AG04449 (cell line): ENCODE data around the gene FARP2.
A peak's percentile ranks its signal among the peaks of the same experiment; 100 is the strongest.
"Not testable (repeated sequence)": the region's sequence is repeated elsewhere in the genome, so short reads cannot be mapped to it uniquely, and the experiment has no call there.

Experiments
- CTCF ChIA-PET: fragments of 350-600 bp; formaldehyde crosslinking; extraction: SDS; loops from one replicate; lab custom pipeline; 2021; ENCODE audit warnings: antibody characterized with exemption; lab: Yijun Ruan, JAX
- POLR2A ChIA-PET: fragments of 400-600, 350-600 bp; formaldehyde crosslinking; extraction: SDS; loops from one replicate; lab custom pipeline; 2020; ENCODE audit warnings: antibody characterized with exemption, inconsistent platforms; lab: Yijun Ruan, JAX
- DNase-seq: peaks from one replicate; pipeline ENCODE4 v3.0.0-alpha.2; 2010; ENCODE audit warnings: low read depth, low spot score
- H3K4me3 ChIP-seq: 2 replicates; pipeline ENCODE4 v1.5.1; 2011; ENCODE audit warnings: low read depth, mild to moderate bottlenecking, control low read depth, low read length
- TF ChIP-seq, protein P1 (sequence below): IDR thresholded peaks from one replicate; pipeline ENCODE4 v1.5.1; 2011; ENCODE audit warnings: mild to moderate bottlenecking, moderate library complexity, low read length, control low read depth, inconsistent platforms; ENCODE audit not compliant: insufficient read depth; ENCODE audit errors: missing control alignments

Gene FARP2

DNA sequence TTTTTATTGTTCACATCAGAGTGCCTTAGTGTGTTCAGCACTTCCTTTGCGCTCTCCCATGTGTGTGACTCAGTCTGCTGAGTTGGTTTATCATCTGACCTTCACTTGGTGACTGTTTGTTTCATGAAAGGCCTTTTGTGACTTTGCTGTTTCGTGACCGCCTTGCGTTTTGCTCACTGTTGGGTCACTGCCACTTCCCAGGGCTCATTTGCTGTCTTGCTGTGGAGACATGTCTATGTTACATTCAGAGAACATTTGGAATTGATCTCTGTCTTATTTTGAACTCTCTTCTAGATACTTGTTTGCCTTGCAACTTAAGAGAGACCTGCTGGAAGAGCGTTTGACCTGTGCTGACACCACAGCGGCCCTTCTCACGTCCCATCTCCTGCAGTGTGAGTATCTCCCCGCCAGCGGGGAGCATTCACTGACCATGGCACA is 54.7 kb downstream of the FARP2 start:
- CTCF ChIA-PET = interaction anchor here (1.0 to 1.6 kb wide), 2 partner anchors 13 to 200 kb away, joined by 3 read pairs; no protein-coding TSS in a partner anchor
- DNase-seq = no peak
- TF ChIP-seq, protein P1, sequence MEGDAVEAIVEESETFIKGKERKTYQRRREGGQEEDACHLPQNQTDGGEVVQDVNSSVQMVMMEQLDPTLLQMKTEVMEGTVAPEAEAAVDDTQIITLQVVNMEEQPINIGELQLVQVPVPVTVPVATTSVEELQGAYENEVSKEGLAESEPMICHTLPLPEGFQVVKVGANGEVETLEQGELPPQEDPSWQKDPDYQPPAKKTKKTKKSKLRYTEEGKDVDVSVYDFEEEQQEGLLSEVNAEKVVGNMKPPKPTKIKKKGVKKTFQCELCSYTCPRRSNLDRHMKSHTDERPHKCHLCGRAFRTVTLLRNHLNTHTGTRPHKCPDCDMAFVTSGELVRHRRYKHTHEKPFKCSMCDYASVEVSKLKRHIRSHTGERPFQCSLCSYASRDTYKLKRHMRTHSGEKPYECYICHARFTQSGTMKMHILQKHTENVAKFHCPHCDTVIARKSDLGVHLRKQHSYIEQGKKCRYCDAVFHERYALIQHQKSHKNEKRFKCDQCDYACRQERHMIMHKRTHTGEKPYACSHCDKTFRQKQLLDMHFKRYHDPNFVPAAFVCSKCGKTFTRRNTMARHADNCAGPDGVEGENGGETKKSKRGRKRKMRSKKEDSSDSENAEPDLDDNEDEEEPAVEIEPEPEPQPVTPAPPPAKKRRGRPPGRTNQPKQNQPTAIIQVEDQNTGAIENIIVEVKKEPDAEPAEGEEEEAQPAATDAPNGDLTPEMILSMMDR = no peak
- no peak overlapping the region for H3K4me3 ChIP-seq
- POLR2A ChIA-PET = no interaction called here

DNA sequence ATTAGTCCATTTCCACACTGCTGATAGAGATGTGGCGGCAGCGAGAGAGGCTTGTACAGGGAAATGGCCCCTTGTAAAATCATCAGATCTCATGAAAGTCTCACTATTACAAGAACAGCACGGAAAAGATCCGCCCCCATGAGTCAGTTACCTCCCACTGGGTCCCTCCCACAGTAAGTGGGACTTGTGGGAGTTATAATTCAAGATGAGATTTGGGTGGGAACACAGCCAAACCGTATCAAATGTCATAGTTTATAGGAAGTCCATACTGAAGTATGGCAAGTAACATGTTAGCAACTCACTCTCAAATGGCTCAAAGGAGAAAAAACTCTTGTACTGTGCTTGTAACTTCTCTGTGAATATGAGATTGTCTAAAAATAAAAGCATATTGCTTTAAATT is 56.1 kb downstream of the FARP2 start:
- no peak overlapping the region for H3K4me3 ChIP-seq
- DNase-seq = peak; percentile 51
- ChIA-PET POLR2A (no interaction called here), CTCF (no interaction called here)
- TF ChIP-seq, protein P1 = no peak

DNA sequence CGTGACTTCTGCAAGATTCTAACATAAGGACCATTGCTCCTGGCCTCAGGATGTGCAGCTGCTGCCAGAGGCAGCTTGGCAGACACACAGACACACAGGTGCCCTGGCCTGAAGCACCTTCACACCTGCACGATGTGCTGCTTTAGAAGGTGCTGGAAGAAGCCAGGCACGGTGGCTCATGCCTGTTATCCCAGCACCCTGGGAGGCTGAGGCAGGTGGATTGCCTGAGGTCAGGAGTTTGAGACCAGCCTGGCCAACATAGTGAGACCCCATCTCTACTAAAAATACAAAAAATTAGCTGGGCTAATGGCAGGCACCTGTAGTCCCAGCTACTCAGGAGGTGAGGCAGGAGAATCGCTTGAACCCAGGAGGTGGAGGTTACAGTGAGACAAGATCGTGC is 57.4 kb downstream of the FARP2 start:
- DNase-seq, H3K4me3 ChIP-seq, POLR2A ChIA-PET: not testable (repeated sequence)
- CTCF ChIA-PET = interaction anchor here (1.1 kb wide), 1 partner anchor 22 kb away, joined by 3 read pairs; no protein-coding TSS in a partner anchor

- DNase-seq = no peak
- H3K4me3 ChIP-seq = no peak overlapping the region
- TF ChIP-seq, protein P1 = no peak
- POLR2A ChIA-PET = no interaction called here
- CTCF ChIA-PET = interaction anchor here (1.1 kb wide), 1 partner anchor 22 kb away, joined by 3 read pairs; no protein-coding TSS in a partner anchor
Observed at GRCh38 chr2:241413929-241414580, 58.0 kb downstream of the FARP2 start.

DNA sequence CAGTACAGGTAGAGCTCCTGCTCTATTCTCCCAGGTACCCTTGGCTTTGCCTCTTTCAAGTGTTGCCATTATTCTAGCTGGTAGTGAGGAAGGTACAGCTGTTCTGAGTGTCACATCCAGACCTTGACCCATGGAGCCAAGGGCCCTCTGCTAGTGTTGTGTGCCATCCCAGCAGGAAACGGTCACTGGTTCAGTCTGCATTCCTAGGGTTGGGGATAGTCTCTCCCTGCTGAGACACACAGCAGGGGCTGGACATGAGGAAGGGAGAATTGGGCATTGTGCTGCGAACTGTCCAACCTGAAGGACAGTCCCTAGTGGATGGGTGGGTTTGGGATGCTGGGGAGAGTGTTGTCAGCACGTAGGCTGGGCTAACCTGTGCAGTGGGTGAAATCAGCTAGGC is 59.1 kb downstream of the FARP2 start:
- TF ChIP-seq, protein P1 = no peak
- CTCF ChIA-PET = no interaction called here
- no peak for DNase-seq
- no peak overlapping the region for H3K4me3 ChIP-seq
- POLR2A ChIA-PET = no interaction called here

DNA sequence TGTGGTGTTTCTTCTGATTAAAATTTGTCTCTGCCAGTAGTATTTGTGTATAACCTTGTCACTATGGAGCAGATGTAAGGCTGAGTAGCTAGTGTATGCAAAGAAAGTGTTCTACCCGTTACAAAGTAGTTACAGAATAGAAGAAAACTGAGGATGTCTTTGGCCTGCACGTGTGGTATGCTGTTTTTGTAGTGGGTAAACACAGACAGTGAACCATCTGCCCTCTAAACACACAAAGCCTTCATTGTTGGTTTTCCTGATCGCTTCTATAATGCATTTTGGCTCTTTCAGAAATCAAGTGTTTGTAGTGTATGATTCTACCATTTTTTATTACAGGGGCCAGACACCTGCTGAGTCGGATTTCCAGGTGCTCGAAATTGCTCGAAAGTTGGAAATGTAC is 61.5 kb downstream of the FARP2 start:
- ChIA-PET CTCF (no interaction called here), POLR2A (no interaction called here)
- TF ChIP-seq, protein P1 = no peak
- H3K4me3 ChIP-seq = no peak overlapping the region
- no peak for DNase-seq

- no peak overlapping the region for H3K4me3 ChIP-seq
- CTCF ChIA-PET = no interaction called here
- TF ChIP-seq, protein P1 = no peak
- DNase-seq = no peak
- POLR2A ChIA-PET = no interaction called here
Observed at GRCh38 chr2:241421330-241421729, 65.2 kb downstream of the FARP2 start.

DNA sequence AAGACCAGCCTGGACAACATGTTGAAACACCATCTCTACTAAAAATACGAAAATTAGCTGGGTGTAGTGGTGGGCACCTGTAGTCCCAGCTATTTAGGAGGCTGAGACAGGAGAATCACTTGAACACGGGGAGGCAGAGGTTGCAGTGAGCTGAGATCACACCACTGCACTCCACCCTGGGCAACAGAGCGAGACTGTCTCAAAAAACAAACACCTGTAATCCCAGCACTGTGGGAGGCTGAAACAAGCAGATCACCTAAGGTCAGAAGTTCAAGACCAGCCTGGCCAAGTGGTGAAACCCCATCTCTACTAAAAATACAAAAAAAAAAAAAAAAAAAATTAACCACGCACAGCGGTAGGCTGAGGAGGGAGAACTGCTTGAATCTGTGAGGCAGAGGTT is 65.9 kb downstream of the FARP2 start:
- DNase-seq, H3K4me3 ChIP-seq, POLR2A ChIA-PET, CTCF ChIA-PET: not testable (repeated sequence)
